ENCODE results near the gene PLEKHS1. TPM values are rescaled to one million over a fixed set of nuclear protein-coding genes. Genes with fewer than 3 reads are reported as not detected.

PLEKHS1 gene
- under 1 TPM in 1 of 2 experiments, not detected in 1; 0.08 TPM for total RNA-seq
- 0.03 TPM for polyA plus RNA-seq (2013, experiment 1 of 2)
- 0.04 TPM for polyA plus RNA-seq (2013, experiment 2 of 2)
- total RNA-seq = 0 to 0.26 (median 0) reads per million in 172 experiments

DNA sequence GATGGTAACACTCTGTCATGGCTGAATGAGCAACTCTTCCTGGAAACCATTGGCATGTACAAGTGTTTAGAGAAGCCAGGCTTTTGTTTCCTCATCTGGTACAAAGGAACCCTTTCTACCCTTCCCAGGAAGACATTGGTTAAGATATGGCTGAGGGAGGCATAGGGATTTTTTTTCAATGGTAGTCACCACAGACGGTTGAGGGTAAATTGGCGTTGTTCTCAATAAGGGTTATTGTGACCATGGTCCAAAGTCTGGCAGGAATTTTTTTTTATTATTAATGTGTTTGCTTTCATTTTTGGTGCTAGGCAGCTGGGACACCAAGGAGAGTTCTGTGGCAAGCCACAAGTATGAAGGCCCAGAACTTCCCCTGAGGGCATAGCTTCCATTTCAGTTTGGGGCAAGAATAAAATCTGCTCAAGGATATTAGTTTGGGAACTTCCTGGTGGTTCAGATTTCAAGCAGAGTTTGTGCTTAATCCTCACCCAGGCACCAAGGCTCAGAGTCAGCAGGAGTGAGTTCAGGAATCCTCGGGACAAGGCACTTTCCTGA lies at the start of gene PLEKHS1:
Gene PLEKHS1 (plus strand): TSS at position 502 of the 552 bp plus-strand sequence. CDS start 3,596 bp downstream, outside the sequence.
- H3K4me3 ChIP-seq (ENCODE audit: low read length) = no peak within 1 kb of the TSS
- CTCF ChIA-PET = no interaction called here
- no peak within 1 kb of the TSS for H3K4me3 Mint-ChIP-seq
- peaks cover 15% of the 10 kb centered on the region for H3K27me3 Mint-ChIP-seq
- peaks cover 0 to 2% of the 10 kb centered on the region in 2 experiments for H3K27me3 ChIP-seq (ENCODE audit: control insufficient read depth in 1 of 2, insufficient read depth in 2 of 2, low read length in 2 of 2)
- intact Hi-C loops (cut with DNase I, micrococcal nuclease) = no loop called here
- no peaks in the 10 kb centered on the region for H3K36me3 ChIP-seq (ENCODE audit: insufficient read depth, low read length)
- ATAC-seq (ENCODE audit: poor library complexity) (no peak), DNase-seq (no peak)
- no peaks in the 10 kb centered on the region for H3K4me1 Mint-ChIP-seq (ENCODE audit: low read depth)
- no peaks in the 10 kb centered on the region for H3K9me3 Mint-ChIP-seq
- H3K9me3 ChIP-seq (ENCODE audit: control insufficient read depth in 1 of 2, insufficient read depth in 1 of 2, low read length in 2 of 2) = no peaks in the 10 kb centered on the region
- no peak for TF ChIP-seq CTCF (IDR thresholded peaks at IDR 0.05)
- no peaks in the 10 kb centered on the region for H3K36me3 Mint-ChIP-seq (ENCODE audit: low read depth)
- POLR2A ChIA-PET = no interaction called here
- no peak within 1 kb of the TSS for H3K27ac Mint-ChIP-seq
- no peaks in the 10 kb centered on the region for H3K4me1 ChIP-seq (ENCODE audit: insufficient read depth, low read length)
- no peak within 1 kb of the TSS for H3K27ac ChIP-seq (ENCODE audit: low read depth in 1 of 2, low read length in 2 of 2)

- TF ChIP-seq CTCF (IDR thresholded peaks at IDR 0.05) = peak; percentile 36
- ATAC-seq (ENCODE audit: poor library complexity) (no peak), DNase-seq (peak in 4 of 14 experiments; percentile 22 to 55 (median 40))
- intact Hi-C loops (cut with DNase I, micrococcal nuclease) = loop anchor here (2.0 kb wide), 2 partner anchors 396 to 400 kb away; no protein-coding TSS in a partner anchor
- Mint-ChIP-seq H3K4me3 (no peak overlapping the region), H3K27me3 (no peaks in the 10 kb centered on the region), H3K9me3 (no peaks in the 10 kb centered on the region), H3K36me3 (ENCODE audit: low read depth) (peaks cover 30% of the 10 kb centered on the region), H3K27ac (no peak overlapping the region), H3K4me1 (ENCODE audit: low read depth) (peaks cover 36% of the 10 kb centered on the region)
- Histone ChIP-seq H3K4me3 (ENCODE audit: low read length) (no peak overlapping the region), H3K27ac (ENCODE audit: low read depth in 1 of 2, low read length in 2 of 2) (no peak overlapping the region), H3K4me1 (ENCODE audit: insufficient read depth, low read length) (peaks cover 20% of the 10 kb centered on the region), H3K36me3 (ENCODE audit: insufficient read depth, low read length) (peaks cover 7% of the 10 kb centered on the region), H3K27me3 (ENCODE audit: control insufficient read depth in 1 of 2, insufficient read depth in 2 of 2, low read length in 2 of 2) (no peaks in the 10 kb centered on the region), H3K9me3 (ENCODE audit: control insufficient read depth in 1 of 2, insufficient read depth in 1 of 2, low read length in 2 of 2) (no peaks in the 10 kb centered on the region)
- ChIA-PET POLR2A (interaction anchor here (0.5 kb wide), 1 partner anchor 454 kb away, joined by 4 read pairs; no protein-coding TSS in a partner anchor), CTCF (interaction anchor here (0.6 kb wide), 1 partner anchor 374 kb away, joined by 4 read pairs; no protein-coding TSS in a partner anchor)
Observed at GRCh38 chr10:113704637-113705343, 46.7 kb upstream of the PLEKHS1 start.

GRCh38 chr10:113705344-113705652 lies 46.2 kb upstream of the PLEKHS1 start:
- Histone ChIP-seq H3K4me3 (ENCODE audit: low read length) (no peak overlapping the region), H3K27me3 (ENCODE audit: control insufficient read depth in 1 of 2, insufficient read depth in 2 of 2, low read length in 2 of 2) (no peaks in the 10 kb centered on the region), H3K36me3 (ENCODE audit: insufficient read depth, low read length) (peaks cover 7% of the 10 kb centered on the region), H3K9me3 (ENCODE audit: control insufficient read depth in 1 of 2, insufficient read depth in 1 of 2, low read length in 2 of 2) (no peaks in the 10 kb centered on the region), H3K27ac (ENCODE audit: low read depth in 1 of 2, low read length in 2 of 2) (no peak overlapping the region), H3K4me1 (ENCODE audit: insufficient read depth, low read length) (peaks cover 20% of the 10 kb centered on the region)
- TF ChIP-seq CTCF (IDR thresholded peaks at IDR 0.05) = peak; percentile 3
- POLR2A ChIA-PET = interaction anchor here (0.5 kb wide), 1 partner anchor 454 kb away, joined by 4 read pairs; no protein-coding TSS in a partner anchor
- no peak overlapping the region for H3K27ac Mint-ChIP-seq
- intact Hi-C loops (cut with DNase I, micrococcal nuclease) = loop anchor here (2.0 kb wide), 2 partner anchors 396 to 400 kb away; no protein-coding TSS in a partner anchor
- peaks cover 41% of the 10 kb centered on the region for H3K4me1 Mint-ChIP-seq (ENCODE audit: low read depth)
- ATAC-seq (ENCODE audit: poor library complexity) (no peak), DNase-seq (no peak)
- no peaks in the 10 kb centered on the region for H3K27me3 Mint-ChIP-seq
- no peak overlapping the region for H3K4me3 Mint-ChIP-seq
- CTCF ChIA-PET = interaction anchor here (0.6 kb wide), 1 partner anchor 373 kb away, joined by 4 read pairs; no protein-coding TSS in a partner anchor
- H3K36me3 Mint-ChIP-seq (ENCODE audit: low read depth) = peaks cover 30% of the 10 kb centered on the region
- no peaks in the 10 kb centered on the region for H3K9me3 Mint-ChIP-seq
